HG02623 (cell line): ENCODE results near the gene TMC6.
"Not testable (repeated sequence)": the region's sequence is repeated elsewhere in the genome, so short reads cannot be mapped to it uniquely, and the experiment has no call there.

Experiments used
- ATAC-seq: cut with Tn5 transposase; IDR thresholded peaks from one replicate; pipeline ENCODE4 v1.9.1; 2021; ENCODE audit warnings: moderate library complexity; ENCODE audit not compliant: unreplicated experiment

The TMC6 gene

GRCh38 chr17:78159575-78160158 lies 31.1 kb upstream of the TMC6 start:
- ATAC-seq: no peak

- ATAC-seq: no peak
These were observed 26.6 kb upstream of the TMC6 start for GRCh38 chr17:78154903-78155811.

- no peak for ATAC-seq
These were observed 23.0 kb upstream of the TMC6 start for GRCh38 chr17:78151514-78152008.

GRCh38 chr17:78148286-78149016 lies 19.9 kb upstream of the TMC6 start:
- no peak for ATAC-seq

GRCh38 chr17:78147315-78147998 lies 18.9 kb upstream of the TMC6 start:
- ATAC-seq: no peak

- ATAC-seq: no peak
These were observed 18.3 kb upstream of the TMC6 start for GRCh38 chr17:78146881-78147280.

- no peak for ATAC-seq
These were observed 17.9 kb upstream of the TMC6 start for GRCh38 chr17:78146471-78146869.

- no peak for ATAC-seq
These were observed 16.4 kb upstream of the TMC6 start for GRCh38 chr17:78144736-78145641.

GRCh38 chr17:78144147-78144719 lies 15.7 kb upstream of the TMC6 start:
- ATAC-seq: no peak

GRCh38 chr17:78143214-78144146 lies 14.9 kb upstream of the TMC6 start:
- ATAC-seq: no peak

- no peak for ATAC-seq
These were observed 13.7 kb upstream of the TMC6 start for GRCh38 chr17:78142119-78142861.

- ATAC-seq: no peak
These were observed 13.0 kb upstream of the TMC6 start for GRCh38 chr17:78141437-78142118.

GRCh38 chr17:78140169-78141051 lies 11.9 kb upstream of the TMC6 start:
- ATAC-seq: peak; percentile 56

- ATAC-seq: not testable (repeated sequence)
These were observed 11.3 kb upstream of the TMC6 start for GRCh38 chr17:78139861-78140168.

GRCh38 chr17:78138204-78139060 lies 9.9 kb upstream of the TMC6 start:
- ATAC-seq: no peak
